BLaER1 treated with 17β-estradiol and CSF1 and Interleukin-3, amounts not matched to agents 10 nM and 100 nM (cell line): ENCODE measurements around the gene CDK9.

Experiments used
- H3K27ac ChIP-seq, 11 experiments: shearing (Covaris generic); formaldehyde crosslinking; 2 replicates each; pipeline ENCODE4 v1.8.1; 2022
- H3K27me3 ChIP-seq, 11 experiments: shearing (Covaris generic); formaldehyde crosslinking; 2 replicates each; pipeline ENCODE4 v1.8.1; 2022
- H3K36me3 ChIP-seq, 11 experiments: shearing (Covaris generic); formaldehyde crosslinking; 2 replicates each; pipeline ENCODE4 v1.8.1; 2022
- H3K4me1 ChIP-seq, 10 experiments: shearing (Covaris generic); formaldehyde crosslinking; 2 replicates each; pipeline ENCODE4 v1.8.1; 2022
- H3K4me2 ChIP-seq, 11 experiments: shearing (Covaris generic); formaldehyde crosslinking; 2 replicates each; pipeline ENCODE4 v1.8.1; 2022
- H3K4me3 ChIP-seq, 10 experiments: shearing (Covaris generic); formaldehyde crosslinking; 2 replicates each; pipeline ENCODE4 v1.8.1; 2022
- H3K9ac ChIP-seq, 11 experiments: shearing (Covaris generic); formaldehyde crosslinking; 2 replicates each; pipeline ENCODE4 v1.8.1; 2022
- H3K9me3 ChIP-seq, 11 experiments: shearing (Covaris generic); formaldehyde crosslinking; replicated peaks in 1 of 11; 2 replicates each; pipeline ENCODE4 v1.8.1; 2022
- H4K20me1 ChIP-seq, 11 experiments: shearing (Covaris generic); formaldehyde crosslinking; 2 replicates each; pipeline ENCODE4 v1.8.1; 2022
- Cebpa-rat ChIP-seq, 11 experiments: shearing (Covaris generic); IDR thresholded peaks; 2 replicates each; pipeline ENCODE4 v1.8.1; 2022

The CDK9 gene

GRCh38 chr9:127785933-127786772 lies at the start of gene CDK9:
Gene CDK9, plus strand, starts transcription at chr9:127786034. Its CDS starts 115 bp downstream, at chr9:127786149.
- Histone ChIP-seq H3K4me1 (peaks cover 79 to 81% (median 79%) of the 10 kb centered on the region in 10 experiments), H3K36me3 (peaks cover 43 to 48% (median 44%) of the 10 kb centered on the region in 11 experiments), H3K4me2 (peak within 1 kb of the TSS; percentile 92 to 100 (median 98)), H3K9me3 (no peaks in the 10 kb centered on the region), H3K4me3 (peak within 1 kb of the TSS; percentile 88 to 99 (median 98)), H3K27ac (peak within 1 kb of the TSS; percentile 90 to 96 (median 94)), H4K20me1 (peaks cover 50 to 52% (median 52%) of the 10 kb centered on the region in 11 experiments), H3K9ac (peak within 1 kb of the TSS; percentile 90 to 98 (median 96)), H3K27me3 (no peaks in the 10 kb centered on the region)
- TF ChIP-seq Cebpa-rat (IDR thresholded peaks at IDR 0.05): no peak

DNA sequence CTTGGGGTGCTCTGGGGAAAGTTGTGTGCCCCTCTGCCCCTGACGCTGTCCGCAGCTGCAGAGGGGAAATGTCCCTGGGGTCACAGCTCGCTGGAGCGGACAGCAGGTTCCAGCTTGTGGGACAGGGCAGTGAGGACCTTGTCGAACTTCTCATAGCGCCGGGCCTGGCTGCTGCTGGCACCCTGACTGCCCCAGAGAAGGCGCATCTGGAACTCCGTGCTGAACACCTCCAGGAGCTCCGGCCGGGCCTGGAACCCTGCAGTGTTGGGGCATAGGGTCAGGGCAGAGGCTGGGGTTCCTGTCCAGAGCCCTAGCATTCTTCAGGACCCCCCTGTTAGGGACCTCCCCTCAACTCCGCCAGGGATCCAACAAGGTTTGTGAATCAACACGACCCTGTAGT lies 47.2 kb upstream of the CDK9 start:
- no peak overlapping the region for H3K27ac ChIP-seq
- H4K20me1 ChIP-seq: peaks cover 0 to 33% (median 8%) of the 10 kb centered on the region in 11 experiments; a peak in 12 of 22 replicates
- no peaks in the 10 kb centered on the region for H3K27me3 ChIP-seq
- H3K9ac ChIP-seq: no peak overlapping the region
- H3K36me3 ChIP-seq: peaks cover 53 to 60% (median 59%) of the 10 kb centered on the region in 11 experiments
- H3K4me1 ChIP-seq: peaks cover 9 to 42% (median 29%) of the 10 kb centered on the region in 10 experiments
- no peaks in the 10 kb centered on the region for H3K9me3 ChIP-seq
- no peak overlapping the region for H3K4me2 ChIP-seq
- H3K4me3 ChIP-seq: no peak overlapping the region
- no peak for TF ChIP-seq Cebpa-rat (IDR thresholded peaks at IDR 0.05)

GRCh38 chr9:127739614-127740330 lies 46.1 kb upstream of the CDK9 start:
- H3K9ac ChIP-seq: peak overlapping the region in 2 of 11 experiments; percentile 5 to 19; a peak in 2 of 22 replicates
- H3K4me3 ChIP-seq: no peak overlapping the region
- peaks cover 61 to 71% (median 69%) of the 10 kb centered on the region in 11 experiments for H3K36me3 ChIP-seq
- 0 out of 22 replicates have a peak overlapping the region, but pooled peaks of 1 of the 11 experiments have one; percentile 4 for H3K27ac ChIP-seq
- TF ChIP-seq Cebpa-rat (IDR thresholded peaks at IDR 0.05): no peak
- H3K9me3 ChIP-seq: no peaks in the 10 kb centered on the region
- H3K4me2 ChIP-seq: no peak overlapping the region
- H3K4me1 ChIP-seq: peaks cover 0 to 33% (median 20%) of the 10 kb centered on the region in 10 experiments; a peak in 17 of 20 replicates
- no peaks in the 10 kb centered on the region for H3K27me3 ChIP-seq
- H4K20me1 ChIP-seq: peaks cover 0 to 29% (median 0%) of the 10 kb centered on the region in 11 experiments; a peak in 4 of 22 replicates

GRCh38 chr9:127741831-127742434 lies 43.9 kb upstream of the CDK9 start:
- Histone ChIP-seq H3K4me1 (peaks cover 0 to 17% (median 5%) of the 10 kb centered on the region in 10 experiments; a peak in 12 of 20 replicates), H3K27me3 (no peaks in the 10 kb centered on the region), H3K9me3 (no peaks in the 10 kb centered on the region), H4K20me1 (peaks cover 0 to 49% (median 0%) of the 10 kb centered on the region in 11 experiments; a peak in 6 of 22 replicates), H3K9ac (no peak overlapping the region), H3K4me2 (no peak overlapping the region), H3K36me3 (peaks cover 79 to 92% (median 91%) of the 10 kb centered on the region in 11 experiments), H3K27ac (no peak overlapping the region), H3K4me3 (no peak overlapping the region)
- no peak for TF ChIP-seq Cebpa-rat (IDR thresholded peaks at IDR 0.05)

DNA sequence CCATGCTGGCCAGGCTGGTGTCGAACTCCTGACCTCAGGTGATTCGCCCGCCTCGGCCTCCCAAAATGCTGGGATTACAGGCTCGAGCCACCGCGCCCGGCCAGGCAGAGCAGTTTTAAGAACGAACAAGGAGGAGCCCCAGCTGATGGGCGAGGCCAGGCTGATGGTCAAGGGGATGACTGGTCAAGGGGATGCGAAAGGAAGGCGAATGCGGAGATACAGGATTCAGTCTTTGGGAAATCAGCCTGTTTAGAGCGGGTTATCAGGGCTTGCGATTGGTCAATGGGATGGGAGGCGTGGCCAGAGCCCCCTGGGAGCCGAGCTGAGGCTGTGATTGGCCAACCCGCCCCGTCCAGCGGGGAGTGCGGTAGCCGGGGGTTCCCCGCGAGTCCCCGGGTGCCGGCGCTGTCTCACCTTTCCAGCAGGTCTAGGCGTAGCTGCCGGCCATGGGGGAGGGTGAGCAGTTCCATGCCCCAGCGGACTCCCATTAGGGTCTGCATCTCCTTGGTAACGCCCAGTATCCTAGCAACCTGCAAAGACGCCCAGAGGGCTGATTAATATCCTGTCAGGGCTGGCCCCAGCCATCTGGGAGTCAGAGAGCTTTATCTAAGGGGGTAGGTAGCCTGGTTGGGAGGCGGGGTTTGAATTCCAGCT lies 43.3 kb upstream of the CDK9 start:
- Histone ChIP-seq H3K4me1 (peaks cover 0 to 13% (median 0%) of the 10 kb centered on the region in 10 experiments; a peak in 3 of 20 replicates), H3K27me3 (no peaks in the 10 kb centered on the region), H3K9me3 (no peaks in the 10 kb centered on the region), H3K4me3 (no peak overlapping the region), H3K27ac (no peak overlapping the region), H3K9ac (no peak overlapping the region), H3K36me3 (peaks cover 85 to 99% (median 97%) of the 10 kb centered on the region in 11 experiments), H4K20me1 (peaks cover 0 to 55% (median 0%) of the 10 kb centered on the region in 11 experiments; a peak in 7 of 22 replicates), H3K4me2 (no peak overlapping the region)
- TF ChIP-seq Cebpa-rat (IDR thresholded peaks at IDR 0.05): no peak

GRCh38 chr9:127744398-127745110 lies 41.3 kb upstream of the CDK9 start:
- H3K9ac ChIP-seq: no peak overlapping the region
- peaks cover 0 to 13% (median 0%) of the 10 kb centered on the region in 10 experiments; a peak in 1 of 20 replicates for H3K4me1 ChIP-seq
- H3K9me3 ChIP-seq: no peaks in the 10 kb centered on the region
- H3K4me3 ChIP-seq: no peak overlapping the region
- no peak overlapping the region for H3K27ac ChIP-seq
- peaks cover 0 to 75% (median 6%) of the 10 kb centered on the region in 11 experiments; a peak in 10 of 22 replicates for H4K20me1 ChIP-seq
- no peaks in the 10 kb centered on the region for H3K27me3 ChIP-seq
- H3K4me2 ChIP-seq: no peak overlapping the region
- TF ChIP-seq Cebpa-rat (IDR thresholded peaks at IDR 0.05): no peak
- H3K36me3 ChIP-seq: peaks cover 88 to 100% (median 98%) of the 10 kb centered on the region in 11 experiments

DNA sequence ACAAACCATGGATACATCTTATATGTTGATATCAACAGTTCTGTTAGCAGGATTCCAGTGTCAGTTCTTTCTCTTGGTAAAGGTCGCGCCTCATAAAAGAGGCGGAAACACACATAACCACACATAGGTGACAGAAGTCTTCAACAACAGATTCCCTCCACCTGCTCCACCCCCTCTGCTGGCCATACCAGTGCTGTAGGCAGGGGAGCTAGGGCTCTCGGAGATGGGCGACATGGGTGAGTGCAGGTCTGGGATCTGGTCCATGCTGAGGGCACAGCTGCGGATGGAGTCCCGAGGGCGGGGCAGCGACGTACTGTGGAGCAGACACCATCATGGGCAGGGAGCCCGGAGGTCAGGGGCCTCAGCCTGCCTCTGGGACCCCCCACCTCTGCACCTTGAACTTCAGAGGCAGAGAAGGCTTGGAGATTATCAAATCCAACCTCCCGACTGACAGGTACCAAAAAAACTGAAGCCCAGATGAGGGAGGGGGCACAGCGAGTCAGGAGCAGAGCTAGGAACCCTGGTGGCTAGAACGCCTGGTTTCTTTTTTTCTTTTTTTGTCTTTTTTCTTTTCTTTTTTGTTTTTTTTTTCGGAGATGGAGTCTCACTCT lies 38.8 kb upstream of the CDK9 start:
- H3K4me2 ChIP-seq: no peak overlapping the region
- H3K4me3 ChIP-seq: no peak overlapping the region
- H3K27me3 ChIP-seq: no peaks in the 10 kb centered on the region
- no peak for TF ChIP-seq Cebpa-rat (IDR thresholded peaks at IDR 0.05)
- H4K20me1 ChIP-seq: peaks cover 7 to 85% (median 24%) of the 10 kb centered on the region in 11 experiments; a peak in 18 of 22 replicates
- H3K36me3 ChIP-seq: peaks cover 90 to 100% (median 99%) of the 10 kb centered on the region in 11 experiments
- no peaks in the 10 kb centered on the region for H3K4me1 ChIP-seq
- no peak overlapping the region for H3K27ac ChIP-seq
- H3K9ac ChIP-seq: no peak overlapping the region
- no peaks in the 10 kb centered on the region for H3K9me3 ChIP-seq
